ENCODE data around the gene MRFAP1. TPM values are rescaled to one million over a fixed set of nuclear protein-coding genes. Genes with fewer than 3 reads are reported as not detected.

Gene MRFAP1
- total and polyA plus RNA-seq, 2 of the 4 experiments (the other 2 are of a cell fraction) = 65.4 to 268 TPM

- no TSS peak for BruUV-seq (replicated peaks)
- DNase-seq (no peak), ATAC-seq (ENCODE audit: low read depth) (no peak)
- no peak overlapping the region for H3K23ac ChIP-seq (ENCODE audit: low read depth, low read length)
- peaks cover 5% of the 10 kb centered on the region; the same call in 1 of the 2 replicates for H3K4me1 ChIP-seq (ENCODE audit: control insufficient read depth, insufficient read depth, low read length)
- peaks cover 2% of the 10 kb centered on the region; the same call in 1 of the 2 replicates for H3K27me3 ChIP-seq (ENCODE audit: control insufficient read depth, insufficient read depth, low read length)
- intact Hi-C loops (cut with micrococcal nuclease) = no loop called here
- TF ChIP-seq POLR2A (IDR thresholded peaks at IDR 0.05; ENCODE audit: low read depth, low read length) = no peak
- no peak for TF ChIP-seq RFX5 (IDR thresholded peaks at IDR 0.05; ENCODE audit: low read depth, low read length)
- no peak overlapping the region for H2BK15ac ChIP-seq (ENCODE audit: low read depth, low read length)
- in situ Hi-C loops (cut with MboI; ENCODE audit: low sequenced_read_pairs) = no loop called here
- no peaks in the 10 kb centered on the region for H3K9me3 ChIP-seq (ENCODE audit: control insufficient read depth, insufficient read depth, low read length)
- dilution Hi-C loops (cut with HindIII; ENCODE audit: low sequenced_read_pairs, unreplicated experiment) = no loop called here
- H2BK120ac ChIP-seq (ENCODE audit: low read depth, low read length) = no peak overlapping the region
- H3K4ac ChIP-seq (ENCODE audit: low read depth, low read length) = no peak overlapping the region
- H2AK9ac ChIP-seq (replicated peaks; ENCODE audit: low read depth, low read length, poor library complexity) = no peak overlapping the region
- no peak overlapping the region for H2BK5ac ChIP-seq (ENCODE audit: low read depth, low read length, poor library complexity, severe bottlenecking)
- no peak overlapping the region for H3K27ac ChIP-seq (ENCODE audit: insufficient read depth, low read length)
- no peak overlapping the region for H2AFZ ChIP-seq (replicated peaks; ENCODE audit: low read length, poor library complexity)
- H3K4me3 ChIP-seq (ENCODE audit: insufficient read depth, low read depth, low read length) = no peak overlapping the region
- no peak overlapping the region for H3K4me2 ChIP-seq (ENCODE audit: low read depth, low read length)
- WGBS, 2 experiments (ENCODE audit: extremely low coverage in 2 of 2, insufficient read length in 1 of 2) = 0% methylated on average over 1 of the region's 6 CpGs; no CpG with 5 or more reads in 1 of the 2 experiments
- H3K18ac ChIP-seq (ENCODE audit: low read depth, low read length) = no peak overlapping the region
- H2BK20ac ChIP-seq (ENCODE audit: low read depth, low read length) = no peak overlapping the region
- H3K36me3 ChIP-seq (ENCODE audit: control insufficient read depth, insufficient read depth, low read length) = peaks cover 5% of the 10 kb centered on the region
- peaks cover 9% of the 10 kb centered on the region for H3K9me1 ChIP-seq (ENCODE audit: insufficient read depth, low read length)
- H2AK5ac ChIP-seq (ENCODE audit: low read depth, low read length) = no peak overlapping the region
- CTCF ChIA-PET = no interaction called here
- no peak overlapping the region for H4K5ac ChIP-seq (ENCODE audit: low read depth, low read length)
- H4K8ac ChIP-seq (ENCODE audit: low read depth in 2 of 2, low read length in 2 of 2) = no peak overlapping the region
- no peak overlapping the region for H4K91ac ChIP-seq (ENCODE audit: insufficient read depth, low read depth, low read length)
- no peak overlapping the region for H3K14ac ChIP-seq (replicated peaks; ENCODE audit: low read depth, low read length)
- peaks cover 13% of the 10 kb centered on the region for H4K20me1 ChIP-seq (ENCODE audit: insufficient read depth, low read length)
- H3K79me1 ChIP-seq (ENCODE audit: low read depth in 1 of 2, low read length in 2 of 2) = peaks cover 11 to 16% of the 10 kb centered on the region in 2 experiments
- POLR2A ChIA-PET (ENCODE audit: unreplicated experiment) = no interaction called here
- no peak overlapping the region for H3K56ac ChIP-seq (ENCODE audit: extremely low read depth, insufficient read depth, low read length)
- H3K9ac ChIP-seq (ENCODE audit: low read depth, low read length) = no peak overlapping the region
These were observed 7.2 kb downstream of the MRFAP1 start for GRCh38 chr4:6647582-6648230.
